ENCODE measurements around the gene ALAS1. TPM values are rescaled to one million over a fixed set of nuclear protein-coding genes. Genes with fewer than 3 reads are reported as not detected.
A peak's percentile ranks its signal among the peaks of the same experiment; 100 is the strongest.

ALAS1 gene
- total and polyA plus RNA-seq, 2 of the 13 experiments (the other 11 are each of a cell fraction or from before 2014, with no cell fraction given), result 36.0 to 43.2 TPM

GRCh38 chr3:52182196-52182595, 15.8 kb upstream of the ALAS1 start:
- intact Hi-C loops (cut with micrococcal nuclease; ENCODE audit: unreplicated experiment) (no loop called here), in situ Hi-C loops (cut with HindIII; ENCODE audit: extremely low pct_ligation_motif_present, low pct_unique_long_range_greater_than_20kb) (no loop called here)
- ATAC-seq (peak; percentile 51), DNase-seq (ENCODE audit: low spot score) (no peak), FAIRE-seq (no peak)
- Histone ChIP-seq H4K20me1 (ENCODE audit: insufficient read depth, low read length) (no peaks in the 10 kb centered on the region), H3K4me3 (replicated peaks in 1 of 3; ENCODE audit: insufficient read depth in 1 of 3, low read depth in 2 of 3, low read length in 3 of 3) (peak overlapping the region in 1 of 3 experiments; percentile 12; a peak in 1 of 6 replicates), H2AFZ (ENCODE audit: low read length) (no peak overlapping the region), H3K27ac (ENCODE audit: extremely low read length, insufficient read depth, low read length) (no peak overlapping the region), H3K27me3 (ENCODE audit: control insufficient read depth in 1 of 2, insufficient read depth in 2 of 2, low read length in 2 of 2) (no peaks in the 10 kb centered on the region), H3K36me3 (replicated peaks in 1 of 2; ENCODE audit: control insufficient read depth in 1 of 2, insufficient read depth in 2 of 2, low read length in 2 of 2) (no peaks in the 10 kb centered on the region), H3K9ac (ENCODE audit: insufficient read depth, low read depth, low read length) (no peak overlapping the region), H3K79me2 (ENCODE audit: insufficient read depth, low read length) (no peaks in the 10 kb centered on the region), H3K4me1 (ENCODE audit: insufficient read depth, low read length) (peaks cover 87% of the 10 kb centered on the region), H3K9me3 (ENCODE audit: low read length) (no peaks in the 10 kb centered on the region), H3K4me2 (ENCODE audit: low read depth, low read length) (peak overlapping the region; percentile 45; the same call in 1 of the 2 replicates)
- no TSS peak for BruUV-seq (replicated peaks)
- 11% methylated on average over 1 of the region's 5 CpGs for WGBS (ENCODE audit: low lambda C conversion rate)
- POLR2A ChIA-PET, result interaction anchor here (0.7 to 1.5 kb wide), 5 partner anchors 10 to 107 kb away, joined by 3 to 6 read pairs (median 4); partner anchors contain the start of gene POC1A
- CTCF ChIA-PET (ENCODE audit: low intra/inter-chr PET ratio, low total read pairs), result no interaction called here
- TF ChIP-seq ZNF687 (CRISPR knock-in tag; IDR thresholded peaks at IDR 0.05) (peak; percentile 52), ZNF20 (CRISPR knock-in tag; IDR thresholded peaks at IDR 0.05) (no peak), ATRX (CRISPR knock-in tag; IDR thresholded peaks at IDR 0.05; ENCODE audit: borderline replicate concordance) (no peak), RFX1 (IDR thresholded peaks at IDR 0.05) (no peak), XBP1 (CRISPR knock-in tag; IDR thresholded peaks at IDR 0.05) (no peak), ZNF792 (CRISPR knock-in tag; IDR thresholded peaks at IDR 0.05) (no peak), THRA (CRISPR knock-in tag; IDR thresholded peaks at IDR 0.05; ENCODE audit: borderline replicate concordance) (peak; percentile 76; the same call in 1 of the 2 replicates), SNRNP70 (IDR thresholded peaks at IDR 0.05; ENCODE audit: low read depth, low read length) (no peak), KDM1A (CRISPR knock-in tag; IDR thresholded peaks at IDR 0.05) (no peak), BATF2 (CRISPR knock-in tag; IDR thresholded peaks at IDR 0.05) (no peak), KLF13 (CRISPR knock-in tag; IDR thresholded peaks at IDR 0.05) (no peak), ZC3H4 (CRISPR knock-in tag; IDR thresholded peaks at IDR 0.05; ENCODE audit: borderline replicate concordance) (no peak), FOXP4 (CRISPR knock-in tag; IDR thresholded peaks at IDR 0.05) (peak; percentile 34; the same call in 1 of the 2 replicates), MYC (CRISPR knock-in tag; IDR thresholded peaks at IDR 0.05; ENCODE audit: borderline replicate concordance) (0 out of 2 replicates have a peak, but pooled peaks have one; percentile 20), TBP (CRISPR knock-in tag; IDR thresholded peaks at IDR 0.05) (no peak), RXRA (CRISPR knock-in tag; IDR thresholded peaks at IDR 0.05) (peak; percentile 94), ATF7 (IDR thresholded peaks at IDR 0.05) (no peak), ATF7 (CRISPR knock-in tag; IDR thresholded peaks at IDR 0.05) (0 out of 2 replicates have a peak, but pooled peaks have one; percentile 12), ZFP90 (CRISPR knock-in tag; IDR thresholded peaks at IDR 0.05; ENCODE audit: borderline replicate concordance) (0 out of 2 replicates have a peak, but pooled peaks have one; percentile 45)

All from HepG2 (cell line).